NT2/D1 (cell line): ENCODE measurements around the gene JAKMIP3.

Experiments
- DNase-seq: peaks from one replicate; pipeline ENCODE4 v3.0.0-alpha.2; 2011; ENCODE audit warnings: low read depth, low spot score
- H3K27me3 ChIP-seq: 2 replicates; pipeline ENCODE4 v1.6.0; 2011; ENCODE audit warnings: mild to moderate bottlenecking; ENCODE audit not compliant: insufficient read length, insufficient read depth
- H3K36me3 ChIP-seq: 2 replicates; pipeline ENCODE4 v1.6.1; 2011; ENCODE audit warnings: mild to moderate bottlenecking, low read length, mixed read lengths; ENCODE audit not compliant: insufficient read depth, insufficient read length
- H3K4me1 ChIP-seq: 2 replicates; pipeline ENCODE4 v1.5.1; 2011; ENCODE audit not compliant: insufficient read depth, insufficient read length
- H3K4me3 ChIP-seq: 2 replicates; pipeline ENCODE4 v1.5.1; 2011; ENCODE audit warnings: low read depth; ENCODE audit not compliant: insufficient read length
- H3K9ac ChIP-seq: 2 replicates; pipeline ENCODE4 v1.6.0; 2011; ENCODE audit warnings: low read depth; ENCODE audit not compliant: insufficient read length
- H3K9me3 ChIP-seq: 2 replicates; pipeline ENCODE4 v1.5.1; 2011; ENCODE audit warnings: mild to moderate bottlenecking, low read length; ENCODE audit not compliant: insufficient read depth
- SUZ12 ChIP-seq: IDR thresholded peaks from 2 replicates; pipeline ENCODE4 v1.6.1; 2011; ENCODE audit not compliant: insufficient read length, insufficient read depth; ENCODE audit errors: extremely low read depth
- YY1 ChIP-seq: IDR thresholded peaks from 2 replicates; pipeline ENCODE4 v1.6.1; 2011; ENCODE audit not compliant: insufficient read length, insufficient read depth
- ZNF274 ChIP-seq: IDR thresholded peaks from 2 replicates; pipeline ENCODE4 v1.6.1; 2011; ENCODE audit warnings: mild to moderate bottlenecking, low read depth, low read length

The JAKMIP3 gene

DNA sequence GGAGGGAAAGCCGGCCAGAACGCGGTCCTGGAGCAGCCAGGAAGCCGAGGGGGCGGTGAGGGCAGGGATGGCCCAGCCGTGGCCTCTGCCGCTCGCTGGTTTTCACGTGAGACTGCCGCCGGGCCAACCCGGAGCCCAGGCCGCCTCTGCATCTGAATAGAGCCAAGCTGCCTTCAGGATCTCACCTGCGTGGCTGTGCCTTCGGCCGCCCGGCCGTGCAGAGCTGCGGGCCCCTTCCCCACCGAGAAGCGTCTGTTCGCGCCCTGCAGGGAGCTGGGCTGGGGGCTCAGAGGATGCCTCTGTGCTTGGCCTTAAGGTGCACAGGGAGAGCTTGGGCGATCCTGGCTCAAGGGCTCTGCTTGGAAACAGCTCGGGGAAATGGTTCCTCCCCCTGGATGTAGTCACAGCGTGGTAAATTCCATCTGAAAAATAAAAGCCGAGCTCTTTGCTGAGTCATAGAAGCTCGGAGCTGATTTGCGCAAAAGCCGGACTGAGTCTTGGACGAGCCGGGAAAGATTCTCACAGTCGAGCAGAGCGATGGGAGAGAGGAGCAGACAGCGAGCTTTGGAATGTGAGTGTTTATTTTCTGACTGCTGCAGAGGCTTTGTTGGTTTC lies at the start of gene JAKMIP3:
TSS of gene JAKMIP3 (plus strand) at position 456 of the 615 bp plus-strand sequence. CDS start 38,863 bp downstream, outside the sequence.
- H3K4me3 ChIP-seq = peak within 1 kb of the TSS; percentile 13
- H3K9me3 ChIP-seq = peaks cover 7% of the 10 kb centered on the region; the same call in 1 of the 2 replicates
- no peaks in the 10 kb centered on the region for H3K27me3 ChIP-seq
- no peak for DNase-seq
- no peaks in the 10 kb centered on the region for H3K36me3 ChIP-seq
- TF ChIP-seq ZNF274 (no peak), SUZ12 (no peak), YY1 (no peak)
- H3K9ac ChIP-seq = peak within 1 kb of the TSS; percentile 46
- H3K4me1 ChIP-seq = peaks cover 4% of the 10 kb centered on the region

DNA sequence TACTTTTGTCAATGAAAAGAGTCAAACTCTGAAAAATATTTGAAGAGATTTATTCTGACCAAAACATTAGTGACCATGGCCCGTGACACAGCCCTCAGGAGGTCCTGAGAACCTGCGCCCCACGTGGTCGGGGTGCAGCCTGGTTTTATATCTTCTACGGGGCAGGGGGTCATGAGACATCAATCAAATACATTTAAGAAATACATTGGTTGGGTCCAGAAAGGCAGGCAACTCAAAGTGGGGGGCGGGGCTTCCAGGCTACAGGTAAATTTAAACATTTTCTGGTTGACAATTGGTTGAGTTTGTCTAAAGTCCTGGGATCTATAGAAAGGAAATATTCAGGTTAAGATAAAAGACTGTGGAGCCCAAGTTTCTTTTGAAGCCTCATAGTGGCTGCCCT lies 49.2 kb upstream of the JAKMIP3 start:
- TF ChIP-seq YY1 = no peak
- TF ChIP-seq ZNF274 = no peak
- no peak for TF ChIP-seq SUZ12
- Histone ChIP-seq H3K27me3 (no peaks in the 10 kb centered on the region), H3K9ac (no peak overlapping the region), H3K9me3 (no peaks in the 10 kb centered on the region; the same call in 1 of the 2 replicates), H3K4me3 (no peak overlapping the region), H3K36me3 (no peaks in the 10 kb centered on the region), H3K4me1 (no peaks in the 10 kb centered on the region)
- no peak for DNase-seq

DNA sequence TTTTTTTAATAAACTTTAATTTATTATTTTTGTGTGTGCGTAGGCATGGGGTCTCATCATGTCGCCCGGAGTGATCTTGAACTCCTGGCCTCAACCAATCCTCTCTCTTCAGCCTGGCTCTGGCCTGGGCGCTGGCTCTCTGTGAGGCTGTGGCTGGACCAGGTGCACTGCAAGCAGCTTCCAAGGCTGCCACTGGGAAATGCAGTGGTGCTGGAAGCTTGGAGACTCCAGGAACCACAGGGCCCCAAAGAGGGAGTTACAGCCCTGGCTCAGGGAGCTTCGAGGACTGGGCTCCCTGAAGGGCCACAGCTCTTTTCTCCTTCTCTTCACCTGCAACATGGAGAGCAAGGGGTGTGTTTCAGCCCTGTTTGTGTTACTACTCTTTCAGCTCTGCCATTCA lies 47.3 kb upstream of the JAKMIP3 start:
- no peaks in the 10 kb centered on the region; the same call in 1 of the 2 replicates for H3K9me3 ChIP-seq
- TF ChIP-seq ZNF274 (no peak), SUZ12 (no peak), YY1 (no peak)
- no peak overlapping the region for H3K9ac ChIP-seq
- no peak overlapping the region for H3K4me3 ChIP-seq
- H3K27me3 ChIP-seq = peaks cover 6% of the 10 kb centered on the region
- H3K4me1 ChIP-seq = no peaks in the 10 kb centered on the region
- no peaks in the 10 kb centered on the region for H3K36me3 ChIP-seq
- no peak for DNase-seq

DNA sequence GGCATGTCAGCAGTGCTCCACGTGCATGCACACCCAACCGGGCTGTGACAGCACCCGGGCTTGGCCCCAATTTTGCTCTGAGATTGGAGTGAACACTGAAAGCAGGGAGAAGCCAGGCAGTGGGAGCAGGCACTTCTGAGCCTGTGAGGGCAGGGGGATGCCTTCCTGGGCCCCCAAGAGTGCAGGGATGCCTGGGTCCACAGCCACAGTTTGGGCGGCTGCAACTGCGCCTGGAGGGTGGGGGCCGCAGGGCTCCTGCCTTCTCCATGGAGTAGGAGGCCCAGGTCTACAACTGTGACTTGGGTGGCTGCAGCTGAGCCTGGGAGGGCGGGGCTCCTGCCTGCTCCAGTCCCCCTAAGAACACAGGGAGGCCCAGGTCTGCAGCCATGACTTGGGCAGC lies 46.4 kb upstream of the JAKMIP3 start:
- H3K9ac ChIP-seq = no peak overlapping the region
- no peak overlapping the region for H3K4me3 ChIP-seq
- H3K4me1 ChIP-seq = no peaks in the 10 kb centered on the region
- H3K27me3 ChIP-seq = peaks cover 11% of the 10 kb centered on the region
- no peak for DNase-seq
- no peaks in the 10 kb centered on the region; the same call in 1 of the 2 replicates for H3K9me3 ChIP-seq
- H3K36me3 ChIP-seq = no peaks in the 10 kb centered on the region
- TF ChIP-seq ZNF274 (no peak), SUZ12 (no peak), YY1 (no peak)

DNA sequence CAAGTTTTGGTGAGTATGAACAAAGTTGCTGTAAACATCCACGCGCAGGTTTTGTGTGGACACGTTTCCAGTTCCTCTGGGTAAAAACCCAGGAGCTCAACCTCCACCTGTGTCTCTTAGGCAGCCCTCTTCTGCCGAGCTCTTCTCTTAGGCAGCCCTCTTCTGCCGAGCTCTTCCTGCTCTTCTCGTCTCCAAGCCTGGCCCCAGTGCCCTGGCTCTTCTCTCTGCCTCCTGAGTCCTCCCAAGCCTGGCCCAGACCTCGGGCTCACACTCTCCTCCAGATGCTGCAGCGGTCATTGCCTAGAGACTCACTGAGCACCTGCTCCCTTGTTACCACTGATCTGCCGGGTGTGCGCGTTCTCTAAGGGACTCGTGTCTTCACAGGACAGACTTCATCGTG lies 45.3 kb upstream of the JAKMIP3 start:
- TF ChIP-seq ZNF274 (no peak), SUZ12 (no peak), YY1 (no peak)
- DNase-seq = no peak
- H3K4me1 ChIP-seq = peaks cover 2% of the 10 kb centered on the region

DNA sequence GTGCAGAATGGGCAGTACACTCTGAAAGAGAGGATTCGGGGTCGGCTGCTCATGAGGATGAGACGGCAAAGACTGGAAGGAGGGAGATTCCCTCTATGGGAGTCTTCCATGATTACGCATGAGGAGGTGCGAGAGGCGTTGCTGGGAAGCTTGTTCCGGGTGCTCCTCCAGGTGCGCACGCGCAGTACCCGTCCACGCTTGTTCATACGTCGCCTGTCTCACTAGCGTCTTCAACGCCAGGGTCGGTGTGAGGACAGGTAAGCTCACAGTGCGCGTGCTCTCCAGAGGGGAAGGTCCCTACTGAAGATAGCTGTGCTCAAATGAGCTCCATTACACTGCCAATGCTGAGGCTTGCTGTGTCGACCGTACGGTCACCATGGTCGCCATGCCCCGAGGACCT lies 44.7 kb upstream of the JAKMIP3 start:
- no peak for DNase-seq
- H3K36me3 ChIP-seq = no peaks in the 10 kb centered on the region
- TF ChIP-seq ZNF274 (no peak), YY1 (no peak), SUZ12 (no peak)
- H3K4me1 ChIP-seq = peaks cover 2% of the 10 kb centered on the region
- peaks cover 11% of the 10 kb centered on the region for H3K27me3 ChIP-seq
- H3K9ac ChIP-seq = no peak overlapping the region
- H3K9me3 ChIP-seq = no peaks in the 10 kb centered on the region; the same call in 1 of the 2 replicates
- no peak overlapping the region for H3K4me3 ChIP-seq

More for the DNA sequence above, 45.3 kb upstream of the JAKMIP3 start:
- Histone ChIP-seq H3K27me3 (peaks cover 11% of the 10 kb centered on the region), H3K36me3 (no peaks in the 10 kb centered on the region), H3K9ac (no peak overlapping the region), H3K9me3 (no peaks in the 10 kb centered on the region; the same call in 1 of the 2 replicates), H3K4me3 (no peak overlapping the region)

DNA sequence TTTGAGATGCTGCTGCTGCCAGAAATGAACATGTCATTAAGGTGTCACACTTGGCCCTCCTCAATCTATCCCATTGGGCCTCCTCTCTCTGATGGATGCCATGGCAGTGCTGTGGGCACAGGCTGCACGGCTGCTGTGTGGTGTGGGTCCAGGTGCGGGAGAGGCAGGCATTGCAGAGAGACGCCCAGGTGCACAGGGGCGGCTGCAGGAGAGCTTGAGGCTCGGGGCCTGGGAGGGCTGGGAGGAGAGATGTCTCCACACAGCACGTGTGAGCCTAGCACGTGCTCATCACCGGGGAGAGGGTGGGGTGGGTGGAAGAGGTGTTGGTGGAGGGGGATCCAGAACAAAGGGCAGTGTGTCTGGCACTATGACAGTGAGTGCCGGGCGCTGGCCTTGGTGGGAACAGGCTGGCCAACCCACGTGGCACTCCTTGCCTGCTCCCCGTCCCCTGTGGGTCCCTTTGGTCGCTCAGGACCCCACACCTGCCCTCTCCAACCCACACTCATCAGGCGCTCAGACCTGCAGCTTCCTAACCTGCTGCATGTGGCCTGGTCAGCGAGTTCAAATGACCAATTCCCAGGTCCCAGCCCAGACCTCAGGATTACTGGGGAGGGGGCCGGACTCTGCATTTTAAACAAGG lies 44.1 kb upstream of the JAKMIP3 start:
- Histone ChIP-seq H3K4me3 (no peak overlapping the region), H3K36me3 (no peaks in the 10 kb centered on the region), H3K27me3 (peaks cover 11% of the 10 kb centered on the region), H3K9ac (no peak overlapping the region), H3K9me3 (no peaks in the 10 kb centered on the region; the same call in 1 of the 2 replicates), H3K4me1 (peaks cover 2% of the 10 kb centered on the region)
- TF ChIP-seq SUZ12 (no peak), YY1 (no peak), ZNF274 (no peak)
- DNase-seq = no peak
